ENCODE data around the gene RAP1GAP2. TPM values are rescaled to one million over a fixed set of nuclear protein-coding genes. Genes with fewer than 3 reads are reported as not detected.

Gene RAP1GAP2
- total RNA-seq, 1 donor from 2014 or later: 8.6 TPM

DNA sequence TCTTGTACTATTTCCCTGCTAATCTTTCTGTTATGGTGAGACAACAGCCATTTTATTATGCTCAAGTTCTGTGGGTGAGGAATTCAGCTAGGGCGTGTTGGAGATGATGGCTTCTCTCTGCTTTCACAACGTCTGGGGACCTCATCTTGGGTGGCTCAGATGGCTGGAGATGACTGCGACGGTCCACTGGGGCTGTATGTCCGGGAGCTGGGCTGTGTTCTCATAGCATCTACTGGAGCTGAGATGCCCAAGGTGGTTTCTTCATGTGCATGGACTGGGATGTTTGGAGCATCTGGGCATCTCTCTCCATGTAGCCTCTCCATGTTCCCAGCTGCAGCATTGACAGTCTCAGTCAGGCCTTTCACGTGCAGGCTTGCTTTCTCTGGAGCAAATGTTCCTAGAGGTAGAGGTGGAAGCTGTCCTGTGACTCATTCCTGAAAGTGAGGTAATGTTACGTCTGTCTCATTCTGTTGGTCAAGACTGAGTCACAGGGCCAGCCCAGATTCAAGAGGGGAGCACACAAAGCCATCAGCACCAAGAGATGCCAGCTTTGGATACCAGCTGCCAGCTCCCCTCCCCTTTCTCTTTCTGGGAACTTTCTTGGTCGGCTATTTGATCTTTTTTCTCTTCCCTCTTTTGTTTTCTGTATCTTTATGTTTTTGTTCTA, 96.2 kb downstream of the RAP1GAP2 start:
- Histone ChIP-seq H3K9me3 (ENCODE audit: insufficient read depth, low read depth, low read length) (no peaks in the 10 kb centered on the region), H3K79me2 (ENCODE audit: insufficient read depth, low read length) (no peaks in the 10 kb centered on the region), H3K4me3 (ENCODE audit: insufficient read depth, low read depth, low read length) (no peak overlapping the region), H3K36me3 (ENCODE audit: insufficient read depth, low read length) (no peaks in the 10 kb centered on the region), H3K9ac (ENCODE audit: low read length) (no peak overlapping the region), H2AFZ (ENCODE audit: low read depth, low read length) (no peak overlapping the region), H3K27me3 (ENCODE audit: insufficient read depth, low read length) (no peaks in the 10 kb centered on the region), H3K4me2 (ENCODE audit: low read length) (peak overlapping the region; percentile 45), H3K4me1 (ENCODE audit: insufficient read depth, low read length) (peaks cover 5% of the 10 kb centered on the region), H4K20me1 (ENCODE audit: insufficient read depth, low read length) (no peaks in the 10 kb centered on the region), H3K27ac (ENCODE audit: low read depth, low read length) (peak overlapping the region; percentile 12)
- Mint-ChIP-seq H3K36me3 (ENCODE audit: low read depth, unreplicated experiment) (peaks cover 2% of the 10 kb centered on the region), H3K27ac (ENCODE audit: unreplicated experiment) (peak overlapping the region; percentile 1), H3K9me3 (ENCODE audit: unreplicated experiment) (no peaks in the 10 kb centered on the region), H3K27me3 (ENCODE audit: low read depth, unreplicated experiment) (no peaks in the 10 kb centered on the region), H3K4me1 (ENCODE audit: low read depth, unreplicated experiment) (peaks cover 11% of the 10 kb centered on the region), H3K4me3 (ENCODE audit: unreplicated experiment) (peak overlapping the region; percentile 4)
- FAIRE-seq (no peak), DNase-seq (ENCODE audit: low read depth) (peak; percentile 88)
- no peak for TF ChIP-seq EZH2 (IDR thresholded peaks at IDR 0.05; ENCODE audit: insufficient read depth, low read length)
- TF ChIP-seq, protein P1, sequence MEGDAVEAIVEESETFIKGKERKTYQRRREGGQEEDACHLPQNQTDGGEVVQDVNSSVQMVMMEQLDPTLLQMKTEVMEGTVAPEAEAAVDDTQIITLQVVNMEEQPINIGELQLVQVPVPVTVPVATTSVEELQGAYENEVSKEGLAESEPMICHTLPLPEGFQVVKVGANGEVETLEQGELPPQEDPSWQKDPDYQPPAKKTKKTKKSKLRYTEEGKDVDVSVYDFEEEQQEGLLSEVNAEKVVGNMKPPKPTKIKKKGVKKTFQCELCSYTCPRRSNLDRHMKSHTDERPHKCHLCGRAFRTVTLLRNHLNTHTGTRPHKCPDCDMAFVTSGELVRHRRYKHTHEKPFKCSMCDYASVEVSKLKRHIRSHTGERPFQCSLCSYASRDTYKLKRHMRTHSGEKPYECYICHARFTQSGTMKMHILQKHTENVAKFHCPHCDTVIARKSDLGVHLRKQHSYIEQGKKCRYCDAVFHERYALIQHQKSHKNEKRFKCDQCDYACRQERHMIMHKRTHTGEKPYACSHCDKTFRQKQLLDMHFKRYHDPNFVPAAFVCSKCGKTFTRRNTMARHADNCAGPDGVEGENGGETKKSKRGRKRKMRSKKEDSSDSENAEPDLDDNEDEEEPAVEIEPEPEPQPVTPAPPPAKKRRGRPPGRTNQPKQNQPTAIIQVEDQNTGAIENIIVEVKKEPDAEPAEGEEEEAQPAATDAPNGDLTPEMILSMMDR (IDR thresholded peaks at IDR 0.05; ENCODE audit: insufficient read depth, low read depth, low read length): no peak

DNA sequence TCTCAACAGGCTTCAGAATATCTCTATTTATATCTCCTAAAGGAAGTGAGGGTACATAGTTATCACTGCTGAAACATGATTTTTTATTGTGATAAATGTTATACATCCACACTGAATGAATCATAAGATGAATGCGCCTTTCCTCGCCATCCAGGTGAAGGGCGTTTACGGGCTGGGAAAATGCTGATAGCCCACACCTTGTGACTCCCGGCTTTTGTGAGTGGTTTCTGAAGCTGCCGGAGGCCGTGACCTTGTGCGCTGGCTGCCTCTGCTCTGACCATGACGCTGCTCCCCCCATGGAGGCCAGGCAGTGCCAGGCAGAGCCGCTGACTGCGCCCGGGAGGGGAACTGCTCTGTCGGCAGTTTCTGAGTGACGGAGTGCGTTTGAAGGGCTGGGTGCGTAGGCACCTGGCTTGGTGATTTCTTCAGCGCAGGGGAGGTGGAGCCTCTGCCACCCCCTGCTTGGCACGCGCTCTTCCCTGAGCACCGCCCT, 97.2 kb downstream of the RAP1GAP2 start:
- Histone ChIP-seq H3K27me3 (ENCODE audit: insufficient read depth, low read length) (no peaks in the 10 kb centered on the region), H3K4me1 (ENCODE audit: insufficient read depth, low read length) (peaks cover 5% of the 10 kb centered on the region), H3K79me2 (ENCODE audit: insufficient read depth, low read length) (no peaks in the 10 kb centered on the region), H4K20me1 (ENCODE audit: insufficient read depth, low read length) (no peaks in the 10 kb centered on the region), H3K27ac (ENCODE audit: low read depth, low read length) (no peak overlapping the region), H2AFZ (ENCODE audit: low read depth, low read length) (no peak overlapping the region), H3K4me2 (ENCODE audit: low read length) (no peak overlapping the region), H3K36me3 (ENCODE audit: insufficient read depth, low read length) (no peaks in the 10 kb centered on the region), H3K9ac (ENCODE audit: low read length) (no peak overlapping the region), H3K4me3 (ENCODE audit: insufficient read depth, low read depth, low read length) (no peak overlapping the region), H3K9me3 (ENCODE audit: insufficient read depth, low read depth, low read length) (no peaks in the 10 kb centered on the region)
- Mint-ChIP-seq H3K9me3 (ENCODE audit: unreplicated experiment) (no peaks in the 10 kb centered on the region), H3K27me3 (ENCODE audit: low read depth, unreplicated experiment) (no peaks in the 10 kb centered on the region), H3K4me1 (ENCODE audit: low read depth, unreplicated experiment) (peaks cover 11% of the 10 kb centered on the region), H3K36me3 (ENCODE audit: low read depth, unreplicated experiment) (peaks cover 2% of the 10 kb centered on the region), H3K4me3 (ENCODE audit: unreplicated experiment) (peak overlapping the region; percentile 40), H3K27ac (ENCODE audit: unreplicated experiment) (no peak overlapping the region)
- DNase-seq (ENCODE audit: low read depth) (peak; percentile 25), FAIRE-seq (no peak)
- no peak for TF ChIP-seq EZH2 (IDR thresholded peaks at IDR 0.05; ENCODE audit: insufficient read depth, low read length)
- TF ChIP-seq, protein P1 (IDR thresholded peaks at IDR 0.05; ENCODE audit: insufficient read depth, low read depth, low read length): no peak

DNA sequence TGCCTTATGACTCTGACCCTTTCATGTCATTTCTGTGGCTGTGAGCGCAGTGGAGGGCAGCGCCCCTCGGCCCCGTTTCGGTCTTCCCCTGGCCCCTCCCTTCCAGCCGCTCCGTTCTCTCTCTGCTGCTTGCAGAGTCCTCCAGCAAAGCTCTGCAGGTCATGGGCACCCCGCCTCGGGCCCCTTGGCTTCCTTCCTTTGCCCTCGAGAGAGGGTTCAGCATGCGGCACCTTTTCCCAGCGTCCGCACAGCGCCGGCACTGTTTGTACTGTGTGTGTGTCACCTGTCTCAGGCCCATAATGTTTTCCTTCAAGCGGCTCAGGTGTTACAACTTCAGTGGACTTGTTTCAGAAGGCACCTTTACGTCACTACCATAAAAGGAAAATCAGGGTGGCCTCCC, 98.5 kb downstream of the RAP1GAP2 start:
- no peak overlapping the region for H3K4me3 ChIP-seq (ENCODE audit: insufficient read depth, low read depth, low read length)
- H3K27me3 ChIP-seq (ENCODE audit: insufficient read depth, low read length): no peaks in the 10 kb centered on the region
- DNase-seq (ENCODE audit: low read depth) (no peak), FAIRE-seq (no peak)
- no peaks in the 10 kb centered on the region for H3K36me3 ChIP-seq (ENCODE audit: insufficient read depth, low read length)
- no peak overlapping the region for H3K4me2 ChIP-seq (ENCODE audit: low read length)
- no peak overlapping the region for H3K27ac ChIP-seq (ENCODE audit: low read depth, low read length)
- Mint-ChIP-seq H3K4me1 (ENCODE audit: low read depth, unreplicated experiment) (peaks cover 11% of the 10 kb centered on the region), H3K4me3 (ENCODE audit: unreplicated experiment) (no peak overlapping the region), H3K36me3 (ENCODE audit: low read depth, unreplicated experiment) (peaks cover 2% of the 10 kb centered on the region), H3K27me3 (ENCODE audit: low read depth, unreplicated experiment) (no peaks in the 10 kb centered on the region), H3K9me3 (ENCODE audit: unreplicated experiment) (peaks cover 3% of the 10 kb centered on the region), H3K27ac (ENCODE audit: unreplicated experiment) (no peak overlapping the region)
- H2AFZ ChIP-seq (ENCODE audit: low read depth, low read length): no peak overlapping the region
- TF ChIP-seq EZH2 (IDR thresholded peaks at IDR 0.05; ENCODE audit: insufficient read depth, low read length): no peak
- no peaks in the 10 kb centered on the region for H3K79me2 ChIP-seq (ENCODE audit: insufficient read depth, low read length)
- no peaks in the 10 kb centered on the region for H3K9me3 ChIP-seq (ENCODE audit: insufficient read depth, low read depth, low read length)
- peaks cover 5% of the 10 kb centered on the region for H3K4me1 ChIP-seq (ENCODE audit: insufficient read depth, low read length)
- H4K20me1 ChIP-seq (ENCODE audit: insufficient read depth, low read length): no peaks in the 10 kb centered on the region
- no peak overlapping the region for H3K9ac ChIP-seq (ENCODE audit: low read length)
